Measurements from ENCODE around the gene CHTF8. TPM values are rescaled to one million over a fixed set of nuclear protein-coding genes. Genes with fewer than 3 reads are reported as not detected.

CHTF8 gene
- polyA plus RNA-seq, 1 experiment: 161 TPM

GRCh38 chr16:69115361-69115760, 17.0 kb downstream of the CHTF8 start:
- TF ChIP-seq CTCF (IDR thresholded peaks at IDR 0.05; ENCODE audit: insufficient read depth, low read depth, low read length): no peak
- DNase-seq (ENCODE audit: low read depth): no peak
- POLR2A ChIA-PET: no interaction called here
- CTCF ChIA-PET: interaction anchor here (1.3 to 16.2 kb wide), 3 partner anchors 9 to 595 kb away, joined by 3 to 146 read pairs (median 34); no protein-coding TSS in a partner anchor
- Histone ChIP-seq H3K27me3 (ENCODE audit: control insufficient read depth, insufficient read depth, low read length) (no peaks in the 10 kb centered on the region), H3K36me3 (ENCODE audit: control insufficient read depth, insufficient read depth, low read length) (peaks cover 22% of the 10 kb centered on the region), H3K4me3 (ENCODE audit: low read depth, low read length) (no peak overlapping the region)

DNA sequence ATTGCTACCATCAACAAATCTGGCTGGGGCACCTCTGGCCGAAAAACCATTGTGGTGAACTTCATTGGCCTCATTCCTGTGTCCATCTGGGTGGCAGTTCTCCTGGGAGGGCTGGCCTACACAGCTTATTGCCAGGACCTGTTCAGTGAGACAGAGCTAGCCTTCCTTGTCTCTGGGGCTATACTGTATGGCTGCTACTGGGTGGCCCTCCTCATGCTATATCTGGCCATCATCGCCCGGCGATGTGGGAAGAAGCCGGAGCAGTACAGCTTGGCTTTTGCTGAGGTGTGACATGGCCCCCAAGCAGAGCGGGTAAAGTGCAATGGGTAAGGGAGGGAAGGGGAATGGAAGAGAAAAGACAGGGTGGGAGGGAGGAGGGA, 17.4 kb downstream of the CHTF8 start:
- H3K36me3 ChIP-seq (ENCODE audit: control insufficient read depth, insufficient read depth, low read length): peaks cover 20% of the 10 kb centered on the region
- TF ChIP-seq CTCF (IDR thresholded peaks at IDR 0.05; ENCODE audit: insufficient read depth, low read depth, low read length): no peak
- ChIA-PET POLR2A (no interaction called here), CTCF (interaction anchor here (5.3 kb wide), 1 partner anchor 10 kb away, joined by 34 read pairs; no protein-coding TSS in a partner anchor)
- DNase-seq (ENCODE audit: low read depth): no peak
- no peaks in the 10 kb centered on the region for H3K27me3 ChIP-seq (ENCODE audit: control insufficient read depth, insufficient read depth, low read length)
- no peak overlapping the region for H3K4me3 ChIP-seq (ENCODE audit: low read depth, low read length)

DNA sequence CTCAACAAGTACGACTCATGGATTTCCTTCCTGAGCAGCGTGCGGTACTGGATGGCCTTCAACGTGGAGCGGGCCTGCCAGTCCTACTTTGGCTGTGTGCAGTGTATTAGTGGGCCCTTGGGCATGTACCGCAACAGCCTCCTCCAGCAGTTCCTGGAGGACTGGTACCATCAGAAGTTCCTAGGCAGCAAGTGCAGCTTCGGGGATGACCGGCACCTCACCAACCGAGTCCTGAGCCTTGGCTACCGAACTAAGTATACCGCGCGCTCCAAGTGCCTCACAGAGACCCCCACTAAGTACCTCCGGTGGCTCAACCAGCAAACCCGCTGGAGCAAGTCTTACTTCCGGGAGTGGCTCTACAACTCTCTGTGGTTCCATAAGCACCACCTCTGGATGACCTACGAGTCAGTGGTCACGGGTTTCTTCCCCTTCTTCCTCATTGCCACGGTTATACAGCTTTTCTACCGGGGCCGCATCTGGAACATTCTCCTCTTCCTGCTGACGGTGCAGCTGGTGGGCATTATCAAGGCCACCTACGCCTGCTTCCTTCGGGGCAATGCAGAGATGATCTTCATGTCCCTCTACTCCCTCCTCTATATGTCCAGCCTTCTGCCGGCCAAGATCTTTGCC, 17.9 kb downstream of the CHTF8 start:
- ChIA-PET POLR2A (no interaction called here), CTCF (interaction anchor here (0.9 to 5.3 kb wide), 5 partner anchors 9 to 211 kb away, joined by 3 to 34 read pairs (median 6); partner anchors contain the start of gene HAS3)
- no peak overlapping the region for H3K4me3 ChIP-seq (ENCODE audit: low read depth, low read length)
- peaks cover 18% of the 10 kb centered on the region for H3K36me3 ChIP-seq (ENCODE audit: control insufficient read depth, insufficient read depth, low read length)
- no peak for TF ChIP-seq CTCF (IDR thresholded peaks at IDR 0.05; ENCODE audit: insufficient read depth, low read depth, low read length)
- H3K27me3 ChIP-seq (ENCODE audit: control insufficient read depth, insufficient read depth, low read length): no peaks in the 10 kb centered on the region
- DNase-seq (ENCODE audit: low read depth): no peak

- no peak for DNase-seq (ENCODE audit: low read depth)
- TF ChIP-seq CTCF (IDR thresholded peaks at IDR 0.05; ENCODE audit: insufficient read depth, low read depth, low read length): no peak
- H3K36me3 ChIP-seq (ENCODE audit: control insufficient read depth, insufficient read depth, low read length): peaks cover 11% of the 10 kb centered on the region
- H3K4me3 ChIP-seq (ENCODE audit: low read depth, low read length): no peak overlapping the region
- ChIA-PET POLR2A (no interaction called here), CTCF (interaction anchor here (0.9 to 5.3 kb wide), 11 partner anchors 8 to 584 kb away, joined by 3 to 34 read pairs (median 4); partner anchors contain the start of gene HAS3)
- H3K27me3 ChIP-seq (ENCODE audit: control insufficient read depth, insufficient read depth, low read length): no peaks in the 10 kb centered on the region
Measured at GRCh38 chr16:69113216-69113615, 19.2 kb downstream of the CHTF8 start.

GRCh38 chr16:69112285-69113129, 19.9 kb downstream of the CHTF8 start:
- H3K27me3 ChIP-seq (ENCODE audit: control insufficient read depth, insufficient read depth, low read length): peaks cover 2% of the 10 kb centered on the region; the same call in 1 of the 2 replicates
- POLR2A ChIA-PET: no interaction called here
- peak; percentile 79 for TF ChIP-seq CTCF (IDR thresholded peaks at IDR 0.05; ENCODE audit: insufficient read depth, low read depth, low read length)
- H3K36me3 ChIP-seq (ENCODE audit: control insufficient read depth, insufficient read depth, low read length): peaks cover 9% of the 10 kb centered on the region
- CTCF ChIA-PET: interaction anchor here (0.6 to 5.3 kb wide), 14 partner anchors 7 to 279 kb away, joined by 3 to 34 read pairs (median 4); partner anchors contain the start of gene HAS3
- no peak overlapping the region for H3K4me3 ChIP-seq (ENCODE audit: low read depth, low read length)
- no peak for DNase-seq (ENCODE audit: low read depth)

All from BJ (cell line).